ENCODE results near the gene MMRN2. TPM values are rescaled to one million over a fixed set of nuclear protein-coding genes. Genes with fewer than 3 reads are reported as not detected.
"Not testable (repeated sequence)": the region's sequence is repeated elsewhere in the genome, so short reads cannot be mapped to it uniquely, and the experiment has no call there.

The MMRN2 gene, protein sequence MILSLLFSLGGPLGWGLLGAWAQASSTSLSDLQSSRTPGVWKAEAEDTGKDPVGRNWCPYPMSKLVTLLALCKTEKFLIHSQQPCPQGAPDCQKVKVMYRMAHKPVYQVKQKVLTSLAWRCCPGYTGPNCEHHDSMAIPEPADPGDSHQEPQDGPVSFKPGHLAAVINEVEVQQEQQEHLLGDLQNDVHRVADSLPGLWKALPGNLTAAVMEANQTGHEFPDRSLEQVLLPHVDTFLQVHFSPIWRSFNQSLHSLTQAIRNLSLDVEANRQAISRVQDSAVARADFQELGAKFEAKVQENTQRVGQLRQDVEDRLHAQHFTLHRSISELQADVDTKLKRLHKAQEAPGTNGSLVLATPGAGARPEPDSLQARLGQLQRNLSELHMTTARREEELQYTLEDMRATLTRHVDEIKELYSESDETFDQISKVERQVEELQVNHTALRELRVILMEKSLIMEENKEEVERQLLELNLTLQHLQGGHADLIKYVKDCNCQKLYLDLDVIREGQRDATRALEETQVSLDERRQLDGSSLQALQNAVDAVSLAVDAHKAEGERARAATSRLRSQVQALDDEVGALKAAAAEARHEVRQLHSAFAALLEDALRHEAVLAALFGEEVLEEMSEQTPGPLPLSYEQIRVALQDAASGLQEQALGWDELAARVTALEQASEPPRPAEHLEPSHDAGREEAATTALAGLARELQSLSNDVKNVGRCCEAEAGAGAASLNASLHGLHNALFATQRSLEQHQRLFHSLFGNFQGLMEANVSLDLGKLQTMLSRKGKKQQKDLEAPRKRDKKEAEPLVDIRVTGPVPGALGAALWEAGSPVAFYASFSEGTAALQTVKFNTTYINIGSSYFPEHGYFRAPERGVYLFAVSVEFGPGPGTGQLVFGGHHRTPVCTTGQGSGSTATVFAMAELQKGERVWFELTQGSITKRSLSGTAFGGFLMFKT
- 10 to 100 TPM in 2 of 4 donors, 1 to 10 TPM in 2; 2.8 to 16.5 (median 12.6) TPM for total RNA-seq

DNA sequence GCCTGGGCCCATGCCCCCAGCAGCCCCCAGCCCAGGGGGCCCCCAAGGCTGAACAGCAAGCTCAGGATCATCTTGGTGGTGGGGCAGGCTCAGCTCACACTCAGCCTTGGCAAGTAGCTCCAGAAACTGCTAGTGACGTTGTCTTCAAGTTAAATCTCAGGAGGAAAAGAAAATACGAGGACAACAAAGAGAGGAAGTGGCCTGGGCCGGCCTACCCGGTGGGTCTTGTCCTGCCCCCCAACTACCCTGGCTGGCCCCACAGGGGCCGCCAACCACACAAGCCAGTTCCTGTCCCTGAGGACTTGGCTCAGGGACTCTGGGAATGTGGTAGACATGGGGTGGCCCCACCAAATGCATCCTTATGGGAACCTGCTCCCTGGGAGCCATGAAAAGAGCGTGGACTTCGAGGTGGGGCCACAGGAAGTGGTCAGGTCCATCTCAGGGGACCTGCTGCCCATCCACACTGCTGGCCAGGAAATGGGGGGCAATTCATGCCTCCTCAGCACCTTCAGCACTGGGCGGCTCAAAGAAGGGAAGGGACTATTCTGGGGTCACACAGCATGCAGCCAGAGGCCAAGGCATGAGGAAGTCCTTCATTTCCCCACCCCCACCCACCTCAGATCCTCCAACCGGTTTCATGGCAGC, at the start of gene MMRN2:
TSS of gene MMRN2 (minus strand) at position 145 of the 645 bp plus-strand sequence. CDS start at position 71, 74 bp downstream.
- Histone ChIP-seq H3K4me3 (peak within 1 kb of the TSS in 2 of 4 donors; percentile 24 to 28), H3K9me3 (no peaks in the 10 kb centered on the region), H3K27ac (peak within 1 kb of the TSS; percentile 10 to 71 (median 49)), H3K36me3 (no peaks in the 10 kb centered on the region), H3K27me3 (no peaks in the 10 kb centered on the region), H3K4me1 (peaks cover 0 to 16% (median 0%) of the 10 kb centered on the region in 4 donors)
- TF ChIP-seq CTCF (IDR thresholded peaks at IDR 0.05): no peak
- no peak for TF ChIP-seq POLR2A (IDR thresholded peaks at IDR 0.05)
- DNase-seq: peak in 1 of 3 donors; percentile 28

- DNase-seq, H3K36me3 ChIP-seq, H3K4me3 ChIP-seq, H3K27ac ChIP-seq, H3K4me1 ChIP-seq, H3K9me3 ChIP-seq, H3K27me3 ChIP-seq: not testable (repeated sequence)
Measured at GRCh38 chr10:87007124-87007523, 49.7 kb upstream of the MMRN2 start.

GRCh38 chr10:87000491-87000890, 43.1 kb upstream of the MMRN2 start:
- H3K36me3 ChIP-seq: no peaks in the 10 kb centered on the region
- H3K27me3 ChIP-seq: no peaks in the 10 kb centered on the region
- no peaks in the 10 kb centered on the region for H3K9me3 ChIP-seq
- no peaks in the 10 kb centered on the region for H3K4me1 ChIP-seq
- TF ChIP-seq CTCF (IDR thresholded peaks at IDR 0.05) (no peak), POLR2A (IDR thresholded peaks at IDR 0.05) (no peak)
- H3K27ac ChIP-seq: no peak overlapping the region
- no peak overlapping the region for H3K4me3 ChIP-seq
- no peak for DNase-seq

DNA sequence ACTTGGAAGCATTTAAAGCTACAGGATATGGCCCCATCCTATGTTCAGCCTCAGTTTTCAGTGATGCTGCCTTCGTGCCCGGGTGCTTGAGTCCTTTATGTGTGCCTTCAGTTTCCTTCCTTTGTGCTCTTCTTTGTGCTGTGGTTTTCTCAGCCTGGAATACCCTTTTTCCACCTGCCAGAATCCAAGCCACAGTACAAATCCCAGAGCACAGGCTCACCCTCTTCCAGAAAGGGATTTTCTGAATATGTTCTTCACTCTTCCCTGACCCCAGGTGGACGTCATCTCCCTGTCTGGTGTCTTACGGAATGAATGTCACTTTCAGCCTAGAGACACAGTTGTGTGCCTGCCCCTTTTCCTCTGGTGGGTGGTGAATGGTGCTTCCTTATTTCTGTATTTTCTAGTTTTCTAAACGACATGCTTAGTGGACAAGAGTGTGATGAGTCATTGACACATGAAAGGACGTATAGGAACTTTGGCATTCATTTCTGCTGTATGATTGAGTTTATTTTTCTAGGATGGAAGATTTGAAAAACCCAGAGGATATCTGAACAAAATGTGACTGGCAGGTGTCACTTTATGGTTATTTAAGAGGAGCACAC, 42.5 kb upstream of the MMRN2 start:
- H3K36me3 ChIP-seq, H3K4me1 ChIP-seq, H3K27me3 ChIP-seq, H3K4me3 ChIP-seq, H3K27ac ChIP-seq, DNase-seq, H3K9me3 ChIP-seq: not testable (repeated sequence)

DNA sequence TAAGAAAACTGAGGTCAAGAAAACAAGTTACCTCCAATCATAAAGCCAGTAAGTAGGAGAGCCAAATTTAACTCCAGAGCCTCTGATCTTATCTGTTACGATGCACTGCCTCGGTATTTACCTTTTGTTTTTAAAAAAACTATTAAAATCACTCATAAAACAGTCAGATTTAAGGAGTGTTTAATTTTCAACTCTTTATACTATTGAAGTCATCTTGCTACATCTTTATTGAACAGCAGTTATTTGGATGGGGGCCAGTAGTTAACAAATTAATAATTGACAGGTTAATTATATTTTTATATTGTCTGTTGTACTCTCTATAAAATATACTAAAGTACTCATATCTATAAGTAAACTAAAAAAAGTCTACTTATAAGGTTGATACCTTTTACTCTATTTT, 35.5 kb upstream of the MMRN2 start:
- no peak overlapping the region for H3K4me3 ChIP-seq
- DNase-seq: no peak
- H3K4me1 ChIP-seq: no peaks in the 10 kb centered on the region
- no peak overlapping the region for H3K27ac ChIP-seq
- TF ChIP-seq POLR2A (IDR thresholded peaks at IDR 0.05) (no peak), CTCF (IDR thresholded peaks at IDR 0.05) (no peak)
- H3K36me3 ChIP-seq: no peaks in the 10 kb centered on the region
- H3K27me3 ChIP-seq: no peaks in the 10 kb centered on the region
- H3K9me3 ChIP-seq: no peaks in the 10 kb centered on the region

DNA sequence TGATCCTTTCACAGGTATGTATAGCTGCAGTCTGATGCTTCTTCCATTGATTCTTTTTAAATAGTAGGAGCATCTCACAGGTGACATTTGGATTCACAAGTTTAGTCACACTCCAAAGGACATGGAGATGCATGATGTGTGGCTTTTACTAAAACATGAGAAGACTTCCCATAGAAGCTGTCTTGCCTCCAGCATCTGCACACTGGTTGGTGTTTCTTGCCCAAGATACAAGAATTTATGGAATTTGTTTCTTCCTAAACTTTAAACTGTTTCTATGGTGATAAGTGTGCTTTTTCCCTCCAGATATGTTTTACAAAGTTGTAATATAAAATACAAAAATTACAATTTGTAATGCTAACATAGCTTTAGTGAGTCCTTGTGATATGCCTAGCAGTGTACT, 35.0 kb upstream of the MMRN2 start:
- DNase-seq: no peak
- Histone ChIP-seq H3K27ac (no peak overlapping the region), H3K27me3 (no peaks in the 10 kb centered on the region), H3K4me3 (no peak overlapping the region), H3K9me3 (no peaks in the 10 kb centered on the region), H3K4me1 (no peaks in the 10 kb centered on the region), H3K36me3 (no peaks in the 10 kb centered on the region)
- TF ChIP-seq POLR2A (IDR thresholded peaks at IDR 0.05) (no peak), CTCF (IDR thresholded peaks at IDR 0.05) (no peak)

- H3K4me3 ChIP-seq, H3K27me3 ChIP-seq, H3K9me3 ChIP-seq, H3K4me1 ChIP-seq, H3K36me3 ChIP-seq, DNase-seq, H3K27ac ChIP-seq: not testable (repeated sequence)
Measured at GRCh38 chr10:86991362-86991761, 33.9 kb upstream of the MMRN2 start.
